Posterior vena cava (tissue), 2 donors: ENCODE measurements around the gene PRICKLE1. TPM values are rescaled to one million over a fixed set of nuclear protein-coding genes. Genes with fewer than 3 reads are reported as not detected.
"Not testable (repeated sequence)": the region's sequence is repeated elsewhere in the genome, so short reads cannot be mapped to it uniquely, and the experiment has no call there.

Source experiments
- DNase-seq: peaks from one replicate; pipeline ENCODE4 v3.0.0-alpha.2; 2020; ENCODE audit warnings: low spot score
- intact Hi-C, 2 donors: fragments of 100-400 bp; cut with DNase I; formaldehyde crosslinking; loops; one replicate each; pipeline versions ENCODE4 v1.14.1 to v1.14.2; 2022 to 2023
- total RNA-seq, 2 donors: library from RNA; stranded (reverse); fragmentation: NEBNext Ultra II Directional; extraction: Animal tissue kit (Norgen Biotek cat#: 25700); gene quantifications; one replicate each; pipeline ENCODE4 v1.2.1, GENCODE V29; 2021
- donor health status: DM: yes; HTN: yes; CAD: no.
- donor health status: DM: yes; HTN: yes; CAD: no.

The PRICKLE1 gene
- total RNA-seq, 2 donors from 2014 or later = 19.4 to 30.5 TPM

GRCh38 chr12:42565633-42566032 is 23.9 kb downstream of the PRICKLE1 start:
- intact Hi-C loops = loop anchor here (5.0 to 10.0 kb wide), 2 partner anchors 81 to 83 kb away; no protein-coding TSS in a partner anchor
- no peak for DNase-seq

GRCh38 chr12:42564996-42565395 is 24.6 kb downstream of the PRICKLE1 start:
- intact Hi-C loops = loop anchor here (5.0 to 10.0 kb wide), 2 partner anchors 80 to 83 kb away; no protein-coding TSS in a partner anchor
- DNase-seq = no peak

- DNase-seq = no peak
- intact Hi-C loops = loop anchor here in 1 of 2 donors (10.0 kb wide), 1 partner anchor 80 kb away; no protein-coding TSS in a partner anchor
These were observed 25.0 kb downstream of the PRICKLE1 start for GRCh38 chr12:42564556-42564955.

- intact Hi-C loops = loop anchor here in 1 of 2 donors (10.0 kb wide), 1 partner anchor 76 kb away; no protein-coding TSS in a partner anchor
- no peak for DNase-seq
These were observed 28.6 kb downstream of the PRICKLE1 start for GRCh38 chr12:42560977-42561376.

- no peak for DNase-seq
- intact Hi-C loops = no loop called here
These were observed 31.9 kb downstream of the PRICKLE1 start for GRCh38 chr12:42557586-42558172.

- DNase-seq = no peak
- intact Hi-C loops = no loop called here
These were observed 32.6 kb downstream of the PRICKLE1 start for GRCh38 chr12:42556917-42557316.

GRCh38 chr12:42552822-42553221 is 36.7 kb downstream of the PRICKLE1 start:
- intact Hi-C loops = no loop called here
- DNase-seq = no peak

- intact Hi-C loops = no loop called here
- no peak for DNase-seq
These were observed 38.7 kb downstream of the PRICKLE1 start for GRCh38 chr12:42550800-42551199.

- intact Hi-C loops = no loop called here
- DNase-seq = no peak
These were observed 42.8 kb downstream of the PRICKLE1 start for GRCh38 chr12:42546709-42547108.

- intact Hi-C loops = no loop called here
- DNase-seq = no peak
These were observed 47.6 kb downstream of the PRICKLE1 start for GRCh38 chr12:42541965-42542364.

GRCh38 chr12:42541308-42541707 is 48.2 kb downstream of the PRICKLE1 start:
- DNase-seq, intact Hi-C loops: not testable (repeated sequence)

- intact Hi-C loops = no loop called here
These were observed 49.9 kb downstream of the PRICKLE1 start for GRCh38 chr12:42539696-42540095.

GRCh38 chr12:42538203-42538602 is 51.3 kb downstream of the PRICKLE1 start:
- no peak for DNase-seq
- intact Hi-C loops = no loop called here

More at GRCh38 chr12:42539696-42540095, 49.9 kb downstream of the PRICKLE1 start:
- DNase-seq = no peak

- intact Hi-C loops = no loop called here
- no peak for DNase-seq
These were observed 55.2 kb downstream of the PRICKLE1 start for GRCh38 chr12:42534184-42534838.

GRCh38 chr12:42530284-42530683 is 59.3 kb downstream of the PRICKLE1 start:
- intact Hi-C loops = no loop called here
- DNase-seq = no peak

- DNase-seq = no peak
These were observed 64.1 kb downstream of the PRICKLE1 start for GRCh38 chr12:42525444-42525843.

GRCh38 chr12:42524716-42525115 is 64.8 kb downstream of the PRICKLE1 start:
- DNase-seq = no peak
- intact Hi-C loops = no loop called here

More at GRCh38 chr12:42525444-42525843, 64.1 kb downstream of the PRICKLE1 start:
- intact Hi-C loops = no loop called here

GRCh38 chr12:42516573-42516972 is 73.0 kb downstream of the PRICKLE1 start:
- DNase-seq = no peak
- intact Hi-C loops = no loop called here

- intact Hi-C loops = no loop called here
- no peak for DNase-seq
These were observed 77.9 kb downstream of the PRICKLE1 start for GRCh38 chr12:42511656-42512055.

GRCh38 chr12:42510823-42511222 is 78.7 kb downstream of the PRICKLE1 start:
- intact Hi-C loops = no loop called here
- DNase-seq = no peak
